NCI-H146 (cell line): ENCODE measurements around the gene CAMTA1.

Experiments used
- DNase-seq: peaks from one replicate; lab custom pipeline; 2025; lab: John Stamatoyannopoulos, UW

Gene CAMTA1

DNA sequence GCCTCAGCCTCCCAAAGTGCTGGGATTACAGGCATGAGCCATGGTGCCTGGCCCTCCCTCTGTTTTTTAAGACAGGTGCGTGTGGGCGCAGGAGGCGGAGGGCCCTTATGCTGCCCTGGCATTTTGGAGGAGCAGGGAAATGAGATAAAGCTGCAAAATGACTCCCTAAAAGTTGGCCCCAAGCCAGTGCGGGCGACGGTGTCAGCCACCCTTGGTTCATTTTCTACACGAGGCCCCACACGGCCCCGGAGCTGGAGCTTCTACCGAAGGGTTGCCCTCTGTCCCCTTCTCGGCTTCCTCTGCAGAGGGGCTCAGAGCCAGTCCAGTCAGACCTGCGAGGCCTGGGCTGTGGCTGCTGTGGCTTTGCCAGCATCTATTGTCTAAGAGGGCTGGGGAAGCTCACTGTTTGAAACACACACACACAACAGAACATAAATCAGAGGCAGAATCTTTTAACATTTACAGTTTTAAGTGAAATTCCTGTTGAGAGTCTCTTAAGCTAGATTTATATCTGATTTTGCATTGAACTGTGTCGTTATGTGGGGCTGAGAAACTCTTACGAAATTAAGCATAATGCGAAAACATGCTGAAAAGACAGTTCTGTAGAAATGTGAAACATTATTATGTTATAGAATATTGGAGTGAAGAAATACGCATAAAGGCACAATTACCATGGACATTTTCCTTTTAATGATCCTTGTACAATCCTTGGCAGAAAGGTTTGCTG lies 255.9 kb downstream of the CAMTA1 start:
- no peak for DNase-seq

DNA sequence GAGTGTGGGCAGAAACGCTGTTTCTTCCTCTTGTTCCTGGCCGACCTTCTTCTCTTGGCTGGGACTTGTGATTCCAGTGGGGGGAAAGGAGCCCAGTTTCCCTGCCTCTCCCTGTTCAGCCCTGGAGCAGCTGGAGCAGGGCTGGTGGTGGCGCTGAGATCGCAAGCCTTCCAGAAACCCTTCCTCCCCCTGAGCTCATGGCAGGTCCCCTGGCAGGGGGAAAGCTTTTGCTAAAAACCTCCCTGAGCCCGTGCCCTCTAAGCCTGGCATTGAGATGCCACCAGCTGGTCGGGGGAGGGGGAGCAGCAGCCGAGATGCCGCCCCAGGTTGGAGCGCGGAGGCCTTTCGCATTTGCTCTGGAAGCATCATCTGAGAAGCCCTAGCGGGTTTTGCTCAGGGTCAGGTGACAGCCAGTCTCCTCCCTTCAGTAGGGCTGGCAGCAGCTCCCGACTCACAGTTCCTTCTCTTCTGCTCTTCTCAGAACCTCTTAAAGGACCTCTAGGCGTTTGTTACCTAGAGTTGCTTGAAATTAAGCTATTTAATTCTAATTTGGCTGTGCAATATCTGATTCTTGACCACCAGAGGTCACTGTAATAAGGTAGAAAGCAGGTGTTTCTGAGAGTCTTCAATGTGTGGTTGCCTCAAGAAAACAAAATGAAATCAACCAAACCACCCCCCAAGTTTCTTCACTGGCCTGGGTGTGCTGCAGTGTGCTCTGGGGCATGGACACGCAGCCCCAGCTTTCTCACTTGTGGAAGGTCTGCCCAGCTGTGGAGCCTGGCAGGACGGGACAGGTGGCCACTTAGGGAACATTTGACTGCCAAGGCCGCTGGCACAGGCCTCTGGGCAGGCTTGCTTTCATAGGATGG lies 257.3 kb downstream of the CAMTA1 start:
- peak; percentile 7 for DNase-seq

DNA sequence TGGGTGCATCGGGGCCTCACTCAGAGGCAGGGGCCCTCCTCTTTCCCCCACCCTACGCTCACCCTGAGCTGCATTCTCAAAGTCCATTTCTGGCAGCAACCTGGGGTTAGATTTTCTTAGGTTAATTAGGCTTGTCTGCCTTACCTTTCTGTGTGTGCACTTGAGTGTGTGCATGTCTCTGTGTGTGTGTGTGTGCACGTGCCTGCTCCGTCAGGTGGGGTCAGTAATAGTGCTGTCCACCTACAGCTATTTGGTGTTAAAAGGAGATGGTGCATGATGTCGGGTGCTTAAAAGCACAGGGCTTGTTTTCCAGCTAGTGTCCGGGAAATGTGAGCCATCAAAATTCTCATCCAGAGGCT lies 257.9 kb downstream of the CAMTA1 start:
- no peak for DNase-seq

DNA sequence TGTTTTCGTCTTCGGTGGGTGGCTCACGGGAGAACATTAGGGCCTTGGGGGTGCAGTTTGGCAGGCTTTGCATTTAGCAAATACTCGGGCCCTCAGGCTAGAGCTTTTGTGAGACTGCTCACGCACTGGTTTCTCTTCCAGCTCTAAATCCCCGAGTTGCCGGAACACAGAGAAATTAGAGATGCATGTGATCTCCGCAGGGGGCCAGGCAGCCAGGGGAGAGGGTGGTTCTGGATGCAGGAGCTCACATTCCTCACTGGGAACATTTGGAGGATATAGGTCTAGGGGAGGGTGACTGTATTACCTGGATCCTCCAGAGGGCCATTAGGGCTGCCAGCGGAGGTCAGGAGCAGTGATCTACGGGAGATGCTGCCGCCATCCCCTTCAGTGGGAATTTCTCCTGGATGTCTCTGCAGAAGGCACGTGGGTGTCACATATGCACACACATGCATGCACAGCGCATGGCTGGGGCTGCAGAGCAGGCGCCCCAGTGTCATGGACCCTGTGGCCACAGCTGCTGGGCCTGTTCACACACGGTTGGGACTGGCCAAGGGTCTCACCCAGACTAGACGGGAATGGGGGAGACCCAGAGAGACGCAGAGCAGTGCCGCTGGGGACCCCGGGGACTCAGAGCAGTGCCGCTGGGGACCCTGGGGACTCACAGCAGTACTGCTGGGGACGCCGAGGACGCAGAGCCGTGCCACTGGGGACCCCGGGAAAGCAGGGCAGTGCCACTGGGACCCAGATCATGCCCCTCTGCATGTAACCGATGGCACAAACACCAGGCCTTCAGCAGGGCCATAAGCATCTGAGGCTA lies 258.7 kb downstream of the CAMTA1 start:
- no peak for DNase-seq

DNA sequence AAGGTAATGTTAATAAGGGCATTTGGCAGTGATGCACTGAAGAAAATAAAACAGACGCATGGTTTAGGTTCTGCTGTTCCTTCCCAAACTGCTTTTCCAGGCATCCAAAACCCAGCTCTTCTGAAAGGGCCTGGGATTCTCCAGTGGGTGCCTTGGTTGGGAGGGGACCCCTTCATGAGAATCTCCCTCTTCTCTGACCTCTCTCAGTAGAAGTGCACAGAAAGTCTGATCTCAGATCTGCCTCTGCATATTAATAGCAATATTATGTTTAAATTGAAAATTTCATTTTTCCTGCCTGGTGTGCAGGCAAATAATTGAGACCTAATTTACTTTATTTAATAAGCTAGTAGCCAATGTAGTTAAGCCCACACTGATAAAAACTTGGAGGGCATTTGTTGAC lies 260.6 kb downstream of the CAMTA1 start:
- no peak for DNase-seq

DNA sequence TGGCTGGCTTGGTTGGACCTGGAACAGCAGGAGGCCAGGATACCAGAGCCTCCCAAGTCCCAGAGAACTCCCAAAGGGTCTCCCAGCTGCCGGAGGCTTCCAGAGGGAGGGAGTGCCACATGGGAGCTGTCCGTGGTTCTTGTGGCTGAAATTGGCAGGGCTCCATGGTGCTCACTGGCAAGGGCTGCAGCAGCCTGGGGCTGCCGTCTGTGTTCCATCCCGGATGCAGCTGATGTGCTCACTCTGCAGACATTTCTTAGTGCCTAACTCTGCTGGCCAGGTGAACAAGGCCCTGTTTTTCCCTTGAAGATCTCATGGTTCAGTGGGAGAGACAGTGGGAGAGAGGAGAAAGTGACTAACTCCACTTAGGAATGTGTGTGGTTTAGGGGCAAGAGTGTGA lies 261.1 kb downstream of the CAMTA1 start:
- no peak for DNase-seq

DNA sequence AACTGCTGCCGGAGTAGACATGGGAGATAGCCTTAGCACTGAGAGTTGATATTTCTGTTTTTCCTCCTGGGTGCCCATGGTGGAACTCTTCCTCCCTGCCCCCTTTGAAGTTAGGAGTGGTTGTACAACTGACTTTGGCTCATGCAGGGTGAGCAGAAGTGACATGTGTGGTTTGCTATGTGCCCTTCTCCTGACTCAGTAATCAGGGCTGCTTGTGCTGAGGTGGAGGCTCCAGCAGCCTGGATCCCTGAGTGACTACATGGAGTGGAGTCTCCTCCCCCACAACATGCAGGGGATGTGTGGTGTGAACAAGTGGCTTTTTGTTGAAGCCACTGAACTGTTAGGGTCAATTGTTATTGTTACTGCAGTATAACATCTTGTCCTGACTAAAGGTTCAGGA lies 261.6 kb downstream of the CAMTA1 start:
- DNase-seq = no peak

DNA sequence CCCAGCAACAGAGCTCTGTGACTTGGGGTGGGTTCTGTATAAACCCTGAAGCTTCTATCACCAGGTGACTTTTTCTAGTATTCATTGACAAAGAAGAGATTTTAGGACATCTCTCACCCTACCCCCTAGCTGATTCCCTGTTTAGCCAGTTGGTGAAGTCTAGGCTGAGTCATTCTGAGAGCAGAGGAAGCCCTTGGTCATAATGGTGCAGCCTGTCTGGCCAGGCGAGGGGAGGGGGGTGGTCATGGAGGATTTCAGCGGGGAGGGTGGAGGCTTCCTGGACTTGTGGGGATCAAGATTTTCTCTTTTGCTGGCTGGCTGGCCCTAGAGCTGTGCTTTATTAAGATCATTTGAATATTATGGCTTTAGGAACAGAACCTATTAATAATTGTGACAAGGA lies 262.6 kb downstream of the CAMTA1 start:
- DNase-seq = no peak

DNA sequence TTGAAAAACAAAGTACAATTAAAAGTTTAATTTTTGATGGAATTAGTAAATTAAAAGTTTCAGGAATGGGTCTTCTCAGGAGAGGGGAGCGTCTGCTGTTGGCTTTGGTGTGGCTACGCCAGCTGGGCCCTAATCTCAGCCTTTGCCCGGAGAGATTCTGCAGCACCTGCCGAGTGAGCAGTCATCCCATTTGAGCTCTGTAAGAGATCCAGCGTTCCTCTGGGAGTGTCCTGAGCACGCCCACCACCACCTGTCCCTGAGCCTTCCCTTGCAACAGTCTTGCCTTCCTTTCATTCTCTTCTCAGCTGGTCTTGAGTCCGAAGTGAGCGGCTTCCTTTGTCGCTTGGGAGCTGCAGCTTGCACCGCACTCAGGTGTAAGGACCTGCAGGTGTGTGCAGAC lies 263.1 kb downstream of the CAMTA1 start:
- DNase-seq = no peak

DNA sequence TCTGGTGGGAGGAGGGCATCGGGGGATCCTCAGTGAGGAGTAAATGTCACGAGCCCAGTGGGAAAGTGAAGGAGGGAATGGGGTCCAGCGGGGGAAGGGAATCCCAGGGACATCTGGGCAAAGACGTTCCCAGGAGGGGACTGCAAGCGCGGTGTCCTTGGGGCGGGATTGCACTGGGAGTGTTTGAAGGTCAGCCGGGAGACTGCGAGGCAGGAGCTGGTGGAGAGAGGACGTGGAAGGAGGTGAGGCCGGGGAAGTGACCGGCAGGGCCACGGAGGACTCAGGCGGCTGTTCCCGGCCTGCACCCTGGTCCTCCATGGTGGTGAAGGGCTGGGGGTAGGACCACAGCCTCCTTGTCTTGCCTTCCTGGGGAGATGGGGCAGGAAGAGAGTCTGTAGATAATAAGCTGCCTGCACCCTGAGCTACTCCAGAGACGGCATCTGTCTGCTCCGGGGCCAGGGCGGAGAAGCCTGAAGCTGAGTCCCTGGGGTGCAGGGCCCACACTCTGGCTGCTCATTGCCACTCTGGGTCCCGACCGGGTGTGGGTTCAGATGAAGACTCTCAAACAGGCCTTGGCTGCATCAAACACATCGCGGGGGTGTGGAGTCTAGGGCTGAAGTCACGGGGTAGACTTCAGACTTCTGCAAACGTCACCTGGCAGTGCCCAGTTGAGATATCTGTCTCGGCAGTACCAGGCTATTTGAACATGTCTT lies 264.8 kb downstream of the CAMTA1 start:
- no peak for DNase-seq

DNA sequence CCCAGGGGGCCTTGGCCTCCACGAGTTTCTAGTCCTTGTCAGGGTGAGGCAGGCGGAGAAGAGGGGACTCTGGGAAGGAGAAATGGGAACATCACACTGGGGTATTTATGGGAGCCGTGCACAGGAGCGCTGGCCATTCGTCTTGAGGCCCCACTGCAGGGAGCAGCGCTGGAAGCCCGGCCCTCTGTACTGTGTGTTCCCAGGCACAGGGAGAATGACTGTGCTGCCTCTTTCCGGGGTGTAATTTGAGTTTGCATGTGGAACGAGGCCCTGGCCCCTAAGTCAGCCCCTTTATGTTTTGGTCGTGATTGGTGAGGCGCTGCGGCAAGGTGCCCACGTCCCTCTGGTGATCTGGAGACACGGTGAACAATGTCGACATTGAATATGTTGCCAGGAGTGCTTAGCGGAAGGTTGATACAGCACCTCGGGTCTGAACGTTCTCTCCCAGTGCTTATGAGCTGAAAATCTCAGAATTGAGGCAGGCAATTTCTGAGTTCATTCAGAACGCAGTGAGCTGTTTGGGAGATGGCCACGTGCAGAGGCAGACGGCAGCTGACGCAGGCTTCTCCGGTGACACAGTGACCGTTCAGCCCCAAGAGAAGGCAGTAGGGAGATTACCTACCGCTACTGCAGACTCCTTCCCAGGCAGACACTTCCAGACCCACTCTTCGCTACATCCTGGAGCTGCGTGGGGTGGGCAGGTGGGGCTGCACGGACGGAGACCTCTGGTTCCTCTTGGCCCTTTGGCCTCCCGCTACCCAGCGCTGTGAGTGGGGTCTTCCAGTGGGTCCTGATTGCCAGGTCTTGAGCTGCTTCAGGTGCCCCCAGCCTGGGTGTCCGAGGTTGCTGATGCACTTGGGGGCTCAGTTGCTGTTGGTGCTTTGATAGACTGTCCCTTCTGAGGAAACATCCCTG lies 265.8 kb downstream of the CAMTA1 start:
- no peak for DNase-seq

DNA sequence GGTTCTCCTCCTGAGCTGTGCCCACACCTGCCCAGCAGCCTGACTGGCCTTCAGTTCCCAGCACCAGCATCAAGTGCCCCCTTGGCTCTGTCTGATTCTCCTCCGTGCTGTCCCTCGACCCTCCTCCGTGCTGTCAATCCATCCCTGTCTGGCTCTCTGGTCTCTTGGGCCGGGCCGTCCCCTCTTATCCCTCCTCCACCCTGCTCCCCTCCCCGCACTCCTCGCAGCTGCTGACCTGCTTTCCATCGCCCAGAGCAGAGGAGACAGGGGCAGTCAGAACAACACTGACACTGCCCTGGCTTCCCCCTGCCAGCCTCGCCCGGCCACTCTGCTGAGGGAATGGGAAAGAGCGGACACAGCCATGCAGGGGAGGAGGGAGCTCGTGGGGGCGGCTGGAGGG lies 267.4 kb downstream of the CAMTA1 start:
- no peak for DNase-seq

DNA sequence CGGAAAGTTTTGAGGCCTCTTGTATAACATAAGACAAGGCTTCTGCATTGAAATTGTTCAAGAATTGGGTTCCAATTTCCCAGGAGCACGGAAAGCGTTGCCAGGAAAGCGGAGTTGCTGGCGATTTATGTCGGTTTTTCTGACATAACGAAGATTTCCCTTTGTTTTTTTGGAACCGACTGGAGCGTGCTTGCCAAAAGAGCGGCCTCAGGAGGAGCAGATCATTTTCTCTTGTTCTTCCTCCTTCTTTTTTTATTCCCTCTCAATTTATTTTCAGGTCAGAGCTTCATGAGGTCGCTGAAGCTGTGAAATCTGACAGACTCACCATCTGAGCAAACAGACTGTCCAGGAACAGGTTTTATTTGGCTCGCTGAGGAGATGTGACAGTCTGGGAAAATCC lies 275.5 kb downstream of the CAMTA1 start:
- DNase-seq = no peak

DNA sequence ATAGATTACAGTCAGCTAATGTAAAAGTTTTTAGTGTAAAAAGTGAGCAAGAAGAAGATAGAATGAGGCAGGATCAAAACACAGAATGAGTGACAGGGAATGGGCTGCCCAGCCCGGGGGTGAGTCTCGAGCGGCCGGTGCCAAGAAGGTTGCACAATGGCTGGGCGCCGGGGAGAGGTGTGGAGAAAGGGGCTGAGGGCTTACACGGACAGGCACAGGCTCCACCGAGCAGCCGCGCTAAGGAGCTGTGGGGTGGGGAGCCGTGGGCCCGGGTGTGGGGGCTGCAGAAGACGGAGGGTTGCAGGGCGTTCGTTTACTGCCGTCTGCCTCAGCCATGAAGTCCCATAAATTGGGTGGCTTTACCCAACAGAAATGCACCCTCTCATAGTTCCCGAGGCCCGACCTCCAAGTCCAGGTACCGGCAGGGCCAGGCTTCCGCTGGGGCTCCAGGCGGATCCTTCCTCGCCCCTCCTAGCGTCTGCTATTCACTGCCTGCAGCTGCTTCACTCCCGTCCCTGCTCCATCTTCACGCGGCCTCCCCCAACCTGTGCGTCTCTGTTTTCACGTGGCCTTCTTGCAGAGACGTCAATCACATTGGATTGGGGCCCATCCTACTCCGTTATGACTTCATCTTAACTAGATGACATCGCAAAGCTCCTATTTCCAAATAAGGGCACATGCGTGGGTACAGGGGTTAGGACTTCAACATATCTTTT lies 277.2 kb downstream of the CAMTA1 start:
- no peak for DNase-seq

DNA sequence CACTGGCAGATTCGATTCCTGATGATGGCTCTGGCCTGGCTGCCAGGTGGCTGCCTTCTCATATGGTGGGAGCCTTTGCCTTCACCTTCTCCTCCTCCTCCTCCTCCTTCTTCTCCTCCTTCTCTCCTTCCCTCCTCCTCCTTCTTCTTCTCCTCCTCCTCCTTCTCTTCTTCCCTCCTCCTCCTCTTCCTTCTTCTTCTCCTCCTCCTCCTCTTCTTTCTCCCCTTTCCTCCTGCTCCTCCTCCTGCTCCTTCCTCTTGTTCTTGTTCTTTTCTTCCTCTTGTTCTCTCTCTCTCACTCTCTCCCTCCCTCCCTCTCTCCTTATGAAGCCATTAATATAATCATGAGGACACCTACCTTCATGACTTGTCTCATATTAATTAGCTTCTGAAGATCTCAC lies 278.7 kb downstream of the CAMTA1 start:
- no peak for DNase-seq

DNA sequence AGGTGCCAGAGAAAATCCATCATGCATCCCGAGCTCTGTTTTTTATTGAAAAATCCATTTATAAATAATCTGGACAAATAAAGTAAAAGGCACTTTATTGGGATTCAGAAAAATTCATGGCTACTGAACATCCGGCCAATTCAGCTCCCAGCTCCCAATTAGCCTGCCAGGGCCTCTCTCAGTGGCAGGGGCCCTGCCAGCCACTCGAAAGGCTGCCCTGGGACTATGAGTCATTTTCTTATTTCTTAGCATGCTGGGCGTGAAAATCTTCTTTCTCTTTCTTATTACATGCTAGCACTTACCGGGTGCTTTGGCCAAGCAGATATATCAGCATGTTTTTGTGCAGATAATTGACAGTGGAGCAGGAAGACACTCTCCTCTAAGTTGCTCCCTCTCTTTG lies 283.3 kb downstream of the CAMTA1 start:
- DNase-seq = no peak

DNA sequence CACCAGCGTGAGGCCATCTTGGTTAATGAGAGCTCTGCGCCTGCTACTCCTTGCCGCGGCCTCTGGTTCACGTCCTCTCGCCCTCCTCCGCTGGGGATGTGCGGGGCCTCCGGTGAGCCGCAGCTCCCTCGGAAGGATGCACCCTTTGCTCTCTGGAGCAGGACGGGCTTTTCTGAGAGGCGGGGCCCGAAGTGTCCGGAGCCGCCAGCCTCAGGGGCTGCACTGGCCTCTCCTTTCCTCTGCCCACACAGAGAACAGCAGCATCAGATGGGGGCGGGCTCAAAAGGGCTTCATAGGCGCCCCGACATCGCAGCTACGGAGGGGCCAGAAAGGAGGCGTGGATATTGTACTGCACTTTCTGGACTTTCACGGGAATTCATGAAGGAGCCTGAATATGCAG lies 284.7 kb downstream of the CAMTA1 start:
- DNase-seq = no peak

DNA sequence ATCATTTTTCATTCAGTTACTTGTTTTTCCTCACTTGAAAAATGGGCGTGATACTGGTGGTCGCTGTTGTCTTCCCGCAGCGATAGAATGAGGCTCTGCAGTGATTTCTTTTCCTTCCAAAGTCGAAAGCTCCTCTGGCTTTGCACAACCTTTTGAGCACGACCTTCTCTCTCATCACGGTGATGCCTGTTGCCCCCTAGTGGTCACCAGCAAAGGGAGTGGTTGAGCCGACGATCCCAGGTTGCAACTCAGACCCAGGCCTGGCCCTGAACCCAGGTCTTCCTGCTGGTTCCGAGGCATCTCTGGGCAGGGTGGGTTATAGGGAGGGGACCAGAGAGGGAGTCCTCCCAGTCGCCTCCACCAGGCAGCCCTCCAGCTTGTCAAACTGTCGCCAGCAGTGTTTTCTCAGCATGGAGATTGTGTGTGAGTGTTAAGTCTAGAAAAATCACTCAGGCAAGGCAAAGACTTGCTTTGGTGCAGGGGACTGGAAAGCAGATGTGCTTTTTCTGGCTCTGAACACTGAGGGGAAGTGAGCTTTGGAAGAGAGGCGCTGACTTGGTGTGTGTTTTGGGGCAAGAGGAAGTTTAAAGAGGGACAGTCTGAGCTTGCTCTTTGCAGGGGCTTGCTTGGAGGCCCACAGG lies 285.3 kb downstream of the CAMTA1 start:
- peak; percentile 45 for DNase-seq

DNA sequence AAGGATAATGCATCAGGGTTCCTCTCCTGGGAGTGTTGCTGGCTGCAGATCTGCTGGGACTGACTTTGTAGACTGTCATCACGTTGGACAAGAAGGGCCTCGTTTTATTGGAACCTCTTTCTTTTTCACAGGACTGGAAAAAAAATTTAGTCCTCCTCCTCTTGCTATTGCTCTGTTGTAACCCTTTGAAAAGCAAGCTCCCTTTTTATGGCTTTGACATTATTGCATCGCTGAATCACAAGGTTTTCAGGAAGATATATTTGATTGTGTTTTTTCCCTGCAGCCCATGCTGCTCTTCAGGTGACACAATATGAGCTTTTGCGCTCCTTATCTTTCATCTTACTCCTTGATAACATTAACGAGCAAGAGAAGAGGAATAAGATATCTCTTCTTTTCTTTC lies 290.9 kb downstream of the CAMTA1 start:
- DNase-seq = no peak

DNA sequence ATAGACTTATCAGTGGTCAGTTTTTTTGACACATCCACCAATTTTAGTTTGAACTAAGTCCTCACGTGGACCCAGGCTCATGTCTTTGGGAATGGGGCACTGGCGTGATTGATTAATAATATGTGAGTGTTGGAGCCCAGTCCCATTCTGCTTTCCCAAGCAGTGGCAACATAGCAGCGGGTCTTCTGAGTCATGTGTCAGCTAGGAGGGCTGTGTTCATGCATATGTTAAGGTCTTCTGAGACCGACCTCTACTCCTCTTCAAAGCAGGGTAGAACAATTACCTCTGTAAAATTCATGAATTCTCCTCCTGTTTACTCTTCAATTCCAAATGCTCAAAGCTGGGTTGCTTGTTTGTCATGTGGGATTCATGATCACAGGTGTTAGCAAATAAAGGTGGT lies 291.3 kb downstream of the CAMTA1 start:
- no peak for DNase-seq
